ENCODE measurements around the gene CSNK1E.
A peak's percentile ranks its signal among the peaks of the same experiment; 100 is the strongest.
"Not testable (repeated sequence)": the region's sequence is repeated elsewhere in the genome, so short reads cannot be mapped to it uniquely, and the experiment has no call there.

Gene CSNK1E

DNA sequence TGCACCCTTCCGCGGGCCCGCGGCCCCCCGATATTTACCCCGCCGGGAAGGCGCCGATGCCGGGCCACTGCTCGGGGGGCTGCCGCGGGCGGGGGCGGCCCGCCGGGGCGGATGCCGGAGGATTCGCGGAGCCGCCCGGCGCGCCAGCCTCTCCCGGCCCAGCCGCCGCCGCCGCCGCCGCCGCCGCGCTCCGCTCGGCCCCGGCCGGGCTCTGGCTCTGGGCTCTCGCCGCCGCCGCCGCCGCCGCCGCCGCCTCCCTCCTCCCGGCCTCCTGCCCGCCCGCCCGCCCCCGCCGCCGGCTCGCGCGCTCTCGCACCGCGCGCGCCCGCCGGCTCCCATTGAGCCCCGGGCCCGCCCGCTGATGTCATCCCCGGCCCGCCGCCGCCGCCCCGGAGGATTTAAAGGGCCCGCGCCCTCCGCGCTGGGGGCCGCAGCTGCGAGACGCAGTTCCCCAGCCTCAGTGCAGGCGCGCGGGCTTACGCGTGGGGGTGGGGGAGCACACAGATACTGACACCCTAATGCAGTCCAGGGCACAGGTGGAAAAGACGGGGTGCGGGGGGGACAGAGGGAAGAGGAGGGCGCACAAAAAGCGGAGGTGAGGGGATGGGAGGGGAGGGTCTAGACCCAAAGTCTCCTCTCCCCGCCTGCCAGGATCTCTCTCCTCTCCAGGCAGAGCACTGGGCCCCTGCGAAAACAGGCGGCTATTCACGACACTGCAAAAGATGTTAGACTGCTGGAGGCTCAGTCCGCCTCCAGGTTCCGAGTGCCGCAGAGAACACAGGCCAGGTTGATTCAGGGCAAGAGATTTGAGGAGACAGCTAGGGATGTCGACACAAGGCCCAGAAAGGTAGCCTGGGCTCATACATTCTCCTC, at the start of gene CSNK1E:
Gene CSNK1E, minus strand, starts transcription at position 312 of the 873 bp plus-strand sequence. CDS start 3,276 bp downstream, outside the sequence.
- DNase-seq (ENCODE audit: low spot score): peak; percentile 75

DNA sequence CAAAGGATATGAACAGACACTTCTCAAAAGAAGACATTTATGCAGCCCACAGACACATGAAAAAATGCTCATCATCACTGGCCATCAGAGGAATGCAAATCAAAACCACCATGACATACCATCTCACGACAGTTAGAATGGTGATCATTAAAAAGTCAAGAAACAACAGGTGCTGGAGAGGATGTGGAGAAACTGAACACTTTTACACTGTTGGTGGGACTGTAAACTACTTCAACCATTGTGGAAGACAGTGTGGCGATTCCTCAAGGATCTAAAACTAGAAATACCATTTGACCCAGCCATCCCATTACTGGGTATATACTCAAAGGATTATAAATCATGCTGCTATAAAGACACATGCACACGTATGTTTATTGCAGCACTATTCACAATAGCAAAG, 48.6 kb upstream of the CSNK1E start:
- not testable (repeated sequence) for DNase-seq (ENCODE audit: low spot score)

DNA sequence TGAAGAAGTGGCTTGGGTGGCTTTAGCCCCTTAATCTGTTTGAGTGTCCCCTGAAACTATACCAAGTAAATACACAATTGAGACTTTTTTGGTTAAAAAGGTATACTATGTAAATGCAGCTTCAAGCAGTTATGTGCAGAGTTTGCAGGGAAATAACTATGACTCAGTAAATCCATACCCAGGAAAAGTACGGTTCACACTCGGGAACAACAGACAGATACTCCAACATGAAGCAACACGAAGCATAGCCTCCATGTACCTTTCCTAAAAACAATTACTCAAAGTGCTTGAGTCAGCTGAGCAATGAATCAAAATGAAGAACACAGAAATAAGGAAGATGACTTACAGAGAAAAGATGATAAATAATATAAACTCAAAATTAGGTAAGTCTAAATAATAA, 47.9 kb upstream of the CSNK1E start:
- not testable (repeated sequence) for DNase-seq (ENCODE audit: low spot score)

DNA sequence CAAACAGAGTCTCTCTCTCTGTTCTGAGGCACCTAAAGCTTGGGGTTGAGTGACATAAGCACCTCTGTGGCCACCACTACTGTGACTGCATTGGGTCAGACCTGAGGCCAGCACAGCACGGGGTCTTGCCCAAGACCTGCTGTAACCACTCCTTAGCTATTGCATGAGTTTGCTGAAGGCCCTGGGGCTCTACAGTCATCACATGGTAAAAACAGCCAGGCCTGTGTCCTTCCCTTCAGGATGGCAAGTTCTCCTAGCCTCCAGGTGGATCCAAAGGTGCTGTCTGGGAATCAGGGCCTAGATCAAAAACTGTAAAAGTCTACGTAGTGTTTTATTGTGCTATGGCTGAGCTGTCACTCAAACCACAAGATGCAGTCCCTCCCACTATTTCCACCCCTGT, 43.3 kb upstream of the CSNK1E start:
- DNase-seq (ENCODE audit: low spot score): not testable (repeated sequence)

DNA sequence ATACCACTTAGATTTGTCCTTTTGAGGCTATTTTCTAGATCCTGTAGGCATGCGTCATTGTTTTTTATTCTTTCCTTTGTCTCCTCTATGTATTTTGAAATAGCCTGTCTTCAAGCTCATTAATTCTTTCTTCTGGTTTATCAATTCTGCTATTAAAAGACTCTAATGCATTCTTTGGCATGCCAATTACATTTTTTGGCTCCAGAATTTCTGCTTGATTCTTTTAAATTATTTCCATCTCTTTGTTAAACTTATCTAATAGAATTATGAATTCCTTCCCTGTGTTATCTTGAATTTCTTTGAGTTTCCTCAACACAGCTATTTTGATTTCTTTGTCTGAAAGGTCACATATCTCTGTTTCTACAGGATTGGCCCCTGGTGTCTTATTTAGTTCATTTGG, 42.6 kb upstream of the CSNK1E start:
- DNase-seq (ENCODE audit: low spot score): not testable (repeated sequence)

DNA sequence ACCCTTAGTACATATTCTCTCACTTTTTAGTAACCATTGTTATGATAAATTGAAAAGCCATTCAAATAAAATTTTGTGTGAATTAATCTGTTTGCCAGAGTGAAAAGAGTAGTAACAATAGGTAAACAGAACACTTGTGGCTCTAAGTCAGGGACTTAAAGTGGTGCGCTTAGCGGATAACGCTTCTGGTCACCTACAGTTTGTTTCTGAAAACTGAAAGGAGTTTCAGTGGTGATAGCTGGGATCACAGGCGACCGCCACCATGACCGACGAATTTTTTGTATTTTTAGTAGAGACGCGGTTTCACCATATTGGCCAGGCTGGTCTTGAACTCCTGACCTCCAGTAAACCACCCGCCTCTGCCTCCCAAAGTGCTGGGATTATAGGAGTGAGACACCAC, 40.7 kb upstream of the CSNK1E start:
- DNase-seq (ENCODE audit: low spot score): not testable (repeated sequence)

DNA sequence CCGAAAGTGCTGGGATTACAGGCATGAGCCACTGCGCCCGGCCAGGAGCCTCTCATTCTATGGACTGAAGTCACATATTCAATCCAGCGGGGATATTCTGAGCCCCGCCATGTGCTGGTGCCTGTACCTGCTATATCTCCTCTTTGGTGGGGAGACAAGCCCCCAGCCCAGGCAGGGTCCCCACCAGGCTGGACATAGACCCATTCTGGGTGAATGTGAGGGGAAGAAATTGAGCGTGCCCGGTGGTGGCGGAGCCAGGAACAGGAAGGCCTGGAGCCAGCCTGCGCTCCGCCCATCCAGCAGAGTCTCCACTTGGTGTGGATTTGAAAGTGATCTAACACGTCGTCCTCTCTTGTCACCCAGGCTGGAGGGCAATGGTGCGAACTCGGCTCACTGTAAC, 38.0 kb upstream of the CSNK1E start:
- DNase-seq (ENCODE audit: low spot score): no peak

DNA sequence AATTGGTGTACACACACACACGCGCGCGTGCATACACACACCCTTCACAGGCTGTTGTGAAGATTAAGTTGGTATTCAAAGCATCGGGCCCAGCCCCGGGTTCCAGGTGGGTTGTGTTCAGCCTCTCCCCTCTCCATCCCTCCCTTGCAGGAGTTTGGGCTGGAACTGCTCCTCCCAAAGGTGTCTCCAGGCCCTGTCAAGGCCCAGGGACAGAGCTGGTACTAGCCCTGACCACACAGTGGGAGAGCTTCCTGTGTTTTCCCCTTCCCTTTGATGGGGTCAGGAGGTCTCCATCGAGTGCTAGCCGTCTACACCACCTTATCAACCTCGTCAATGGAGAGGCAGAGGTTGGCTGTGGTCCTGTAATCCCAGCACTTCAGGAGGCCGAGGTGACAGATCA, 36.5 kb upstream of the CSNK1E start:
- no peak for DNase-seq (ENCODE audit: low spot score)

- DNase-seq (ENCODE audit: low spot score): peak; percentile 62
These were observed 36.0 kb upstream of the CSNK1E start for GRCh38 chr22:38353142-38353629.

DNA sequence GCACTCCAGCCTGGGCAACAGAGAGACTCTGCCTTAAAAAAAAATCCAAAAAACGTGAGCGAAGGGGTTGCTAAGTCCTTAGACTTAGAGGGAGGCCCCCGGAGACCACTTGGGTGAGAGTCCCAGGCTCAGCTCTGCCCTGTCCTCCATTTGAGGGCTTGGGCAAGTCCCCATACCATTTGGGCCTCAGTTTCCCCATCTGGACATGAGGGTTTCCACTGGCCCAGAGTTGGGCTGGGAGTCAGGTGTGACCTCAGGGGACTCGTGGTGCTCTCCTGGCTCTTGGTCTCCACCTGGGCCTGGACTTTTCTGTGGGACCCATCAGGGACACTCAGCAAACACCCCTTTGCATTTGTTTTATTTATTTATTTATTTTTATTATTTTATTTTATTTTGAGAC, 35.2 kb upstream of the CSNK1E start:
- no peak for DNase-seq (ENCODE audit: low spot score)

GRCh38 chr22:38350444-38351359, 33.5 kb upstream of the CSNK1E start:
- no peak for DNase-seq (ENCODE audit: low spot score)

DNA sequence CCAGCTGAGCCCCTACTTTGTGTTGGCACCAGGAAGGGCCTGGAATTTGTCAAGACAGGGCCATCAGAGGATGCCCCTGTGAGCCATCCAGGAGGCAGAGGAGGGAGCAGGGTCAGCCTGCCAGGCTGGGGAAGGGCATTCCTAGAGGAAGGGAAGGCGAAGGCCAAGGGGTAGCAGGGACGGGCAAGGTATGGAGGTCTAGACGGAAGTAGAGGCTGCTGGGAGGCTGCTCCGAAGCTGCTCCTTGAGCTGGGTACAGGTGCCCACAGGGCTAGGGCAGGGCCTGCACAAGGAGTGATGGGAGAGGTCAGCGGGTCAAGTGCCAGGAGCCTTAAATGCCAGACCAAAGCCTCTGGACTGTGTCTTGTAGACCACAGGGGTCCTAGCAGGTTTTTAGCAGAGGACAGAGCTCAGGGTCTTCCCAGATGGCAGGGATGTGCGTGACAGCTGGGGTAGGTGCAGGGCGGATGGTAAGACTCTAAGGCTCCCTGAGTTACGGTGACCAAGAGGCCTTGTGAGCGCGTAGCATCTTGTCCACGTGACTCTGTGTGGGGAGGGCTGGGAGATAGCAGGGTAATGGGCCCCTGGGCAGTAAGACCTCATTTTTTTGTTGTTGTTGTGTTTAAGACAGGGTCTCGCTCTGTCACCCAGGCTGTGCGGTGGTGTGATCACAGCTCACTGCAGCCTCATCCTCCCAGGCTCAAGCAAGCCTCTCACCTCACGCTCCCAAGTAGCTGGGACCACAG, 31.7 kb upstream of the CSNK1E start:
- DNase-seq (ENCODE audit: low spot score): no peak

- DNase-seq (ENCODE audit: low spot score): no peak
These were observed 30.9 kb upstream of the CSNK1E start for GRCh38 chr22:38347944-38348750.

GRCh38 chr22:38347181-38347943, 30.1 kb upstream of the CSNK1E start:
- no peak for DNase-seq (ENCODE audit: low spot score)

- no peak for DNase-seq (ENCODE audit: low spot score)
These were observed 29.3 kb upstream of the CSNK1E start for GRCh38 chr22:38346506-38346905.

GRCh38 chr22:38345782-38346181, 28.5 kb upstream of the CSNK1E start:
- DNase-seq (ENCODE audit: low spot score): no peak

- DNase-seq (ENCODE audit: low spot score): not testable (repeated sequence)
These were observed 22.7 kb upstream of the CSNK1E start for GRCh38 chr22:38339893-38340292.

GRCh38 chr22:38338772-38339379, 21.6 kb upstream of the CSNK1E start:
- no peak for DNase-seq (ENCODE audit: low spot score)

GRCh38 chr22:38336699-38337098, 19.5 kb upstream of the CSNK1E start:
- DNase-seq (ENCODE audit: low spot score): no peak

DNA sequence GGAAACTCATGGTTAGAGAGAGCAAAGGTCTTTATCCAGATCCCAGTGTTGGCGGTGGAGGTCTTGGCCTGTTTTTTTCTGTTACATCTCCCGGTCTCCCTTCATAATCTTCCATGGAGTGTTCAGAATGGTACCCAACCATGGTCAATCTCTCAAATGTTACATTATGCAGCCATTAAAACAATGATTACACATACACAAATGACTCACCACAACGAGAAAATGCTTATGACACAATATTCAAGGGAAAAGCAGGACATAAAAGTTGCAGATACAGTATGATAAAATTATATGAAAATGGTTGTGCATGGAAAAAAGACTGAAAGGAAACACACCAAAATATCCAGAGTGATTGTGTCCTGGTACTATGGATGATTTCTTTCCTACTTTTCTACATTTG, 17.8 kb upstream of the CSNK1E start:
- no peak for DNase-seq (ENCODE audit: low spot score)
